ENCODE data around the gene PTPRN2. TPM values are rescaled to one million over a fixed set of nuclear protein-coding genes. Genes with fewer than 3 reads are reported as not detected.

Gene PTPRN2
- total and polyA plus RNA-seq, 2 of the 13 experiments (the other 11 are each of a cell fraction or from before 2014, with no cell fraction given): 2.5 to 24.2 TPM

DNA sequence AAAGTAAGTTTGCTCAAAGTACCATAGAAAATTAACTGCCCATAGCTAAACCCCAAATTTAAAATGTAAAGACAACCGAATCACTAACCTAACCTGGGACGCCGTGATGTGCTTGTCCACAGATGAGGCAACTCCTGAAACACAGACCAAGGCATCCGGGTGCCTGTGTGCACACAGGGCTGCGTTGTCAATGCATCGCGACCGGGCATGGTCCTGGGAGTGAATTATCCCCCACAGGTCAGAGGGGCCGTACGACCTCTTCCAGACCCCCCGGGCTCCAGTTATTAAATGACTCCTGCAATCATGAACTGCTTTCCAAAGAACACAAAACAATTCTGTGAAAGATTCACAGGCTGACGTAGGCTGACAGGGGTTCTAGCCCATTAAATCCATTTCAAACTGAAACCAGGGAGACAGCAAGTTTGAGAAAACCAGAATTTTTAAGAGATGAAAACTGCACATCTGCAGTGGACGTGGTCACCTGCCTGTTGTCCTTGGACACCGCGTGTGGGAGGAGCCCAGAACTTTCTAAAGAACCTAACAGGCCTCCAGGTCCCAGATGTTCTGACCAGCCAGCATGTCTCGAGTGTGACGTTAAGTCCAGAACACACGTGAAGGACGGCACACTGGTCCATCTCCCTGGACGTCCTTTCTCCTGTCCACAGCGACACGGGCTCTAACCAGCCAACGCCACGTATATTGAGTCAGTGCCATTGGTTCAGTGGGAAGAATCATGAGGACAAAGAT, 953.0 kb downstream of the PTPRN2 start:
- ATAC-seq: no peak
- no peak for DNase-seq (ENCODE audit: low spot score)
- Histone ChIP-seq H3K4me1 (ENCODE audit: insufficient read depth, low read length) (no peaks in the 10 kb centered on the region), H4K20me1 (ENCODE audit: insufficient read depth, low read length) (no peaks in the 10 kb centered on the region; the same call in 1 of the 2 replicates), H2AFZ (ENCODE audit: low read length) (no peak overlapping the region), H3K9me3 (ENCODE audit: low read length) (0 out of 2 replicates have a peak, but pooled peaks cover 4% of the 10 kb centered on the region), H3K4me3 (replicated peaks in 1 of 3; ENCODE audit: insufficient read depth in 1 of 3, low read depth in 2 of 3, low read length in 3 of 3) (no peak overlapping the region), H3K36me3 (replicated peaks in 1 of 2; ENCODE audit: control insufficient read depth in 1 of 2, insufficient read depth in 2 of 2, low read length in 2 of 2) (no peaks in the 10 kb centered on the region), H3K9ac (ENCODE audit: insufficient read depth, low read depth, low read length) (no peak overlapping the region), H3K27ac (ENCODE audit: extremely low read length, insufficient read depth, low read length) (no peak overlapping the region), H3K4me2 (ENCODE audit: low read depth, low read length) (no peak overlapping the region), H3K79me2 (ENCODE audit: insufficient read depth, low read length) (no peaks in the 10 kb centered on the region), H3K27me3 (ENCODE audit: control insufficient read depth in 1 of 2, insufficient read depth in 2 of 2, low read length in 2 of 2) (peaks cover 0 to 55% of the 10 kb centered on the region in 2 experiments)
- CTCF ChIA-PET (ENCODE audit: low intra/inter-chr PET ratio, low total read pairs): no interaction called here
- WGBS (ENCODE audit: low lambda C conversion rate): 52% methylated on average over 23 of the region's 24 CpGs
- POLR2A ChIA-PET: no interaction called here
- intact Hi-C loops (cut with micrococcal nuclease; ENCODE audit: unreplicated experiment): no loop called here
- in situ Hi-C loops (cut with HindIII; ENCODE audit: extremely low pct_ligation_motif_present, low pct_unique_long_range_greater_than_20kb): no loop called here
- no peak for FAIRE-seq
- no peak for TF ChIP-seq ATF3 (CRISPR knock-in tag; IDR thresholded peaks at IDR 0.05)
- no peak for TF ChIP-seq ZNF296 (CRISPR knock-in tag; conservative IDR thresholded peaks at IDR 0.05)
- TF ChIP-seq MXD4 (CRISPR knock-in tag; IDR thresholded peaks at IDR 0.05): no peak
- TF ChIP-seq ZNF510 (CRISPR knock-in tag; IDR thresholded peaks at IDR 0.05; ENCODE audit: low read depth): no peak
- TF ChIP-seq, protein P1, sequence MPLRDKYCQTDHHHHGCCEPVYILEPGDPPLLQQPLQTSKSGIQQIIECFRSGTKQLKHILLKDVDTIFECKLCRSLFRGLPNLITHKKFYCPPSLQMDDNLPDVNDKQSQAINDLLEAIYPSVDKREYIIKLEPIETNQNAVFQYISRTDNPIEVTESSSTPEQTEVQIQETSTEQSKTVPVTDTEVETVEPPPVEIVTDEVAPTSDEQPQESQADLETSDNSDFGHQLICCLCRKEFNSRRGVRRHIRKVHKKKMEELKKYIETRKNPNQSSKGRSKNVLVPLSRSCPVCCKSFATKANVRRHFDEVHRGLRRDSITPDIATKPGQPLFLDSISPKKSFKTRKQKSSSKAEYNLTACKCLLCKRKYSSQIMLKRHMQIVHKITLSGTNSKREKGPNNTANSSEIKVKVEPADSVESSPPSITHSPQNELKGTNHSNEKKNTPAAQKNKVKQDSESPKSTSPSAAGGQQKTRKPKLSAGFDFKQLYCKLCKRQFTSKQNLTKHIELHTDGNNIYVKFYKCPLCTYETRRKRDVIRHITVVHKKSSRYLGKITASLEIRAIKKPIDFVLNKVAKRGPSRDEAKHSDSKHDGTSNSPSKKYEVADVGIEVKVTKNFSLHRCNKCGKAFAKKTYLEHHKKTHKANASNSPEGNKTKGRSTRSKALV (CRISPR knock-in tag; IDR thresholded peaks at IDR 0.05): no peak
- no peak for TF ChIP-seq KAT8 (CRISPR knock-in tag; IDR thresholded peaks at IDR 0.05)
- no peak for TF ChIP-seq ZFP1 (CRISPR knock-in tag; IDR thresholded peaks at IDR 0.05)
- TF ChIP-seq SYNCRIP (IDR thresholded peaks at IDR 0.05; ENCODE audit: insufficient read depth, low read depth, low read length): no peak
- TF ChIP-seq ARNTL (CRISPR knock-in tag; IDR thresholded peaks at IDR 0.05): no peak
- no peak for TF ChIP-seq SMARCE1 (IDR thresholded peaks at IDR 0.05; ENCODE audit: borderline replicate concordance)
- no peak for TF ChIP-seq TP53 (CRISPR knock-in tag; conservative IDR thresholded peaks at IDR 0.05)
- no peak for TF ChIP-seq ZFP41 (CRISPR knock-in tag; IDR thresholded peaks at IDR 0.05; ENCODE audit: borderline replicate concordance)
- TF ChIP-seq RNF2 (conservative IDR thresholded peaks at IDR 0.05; ENCODE audit: low read depth): no peak
- TF ChIP-seq KLF16 (CRISPR knock-in tag; IDR thresholded peaks at IDR 0.05): no peak
- no peak for TF ChIP-seq ZNF225 (CRISPR knock-in tag; IDR thresholded peaks at IDR 0.05)
- TF ChIP-seq MAZ (IDR thresholded peaks at IDR 0.05; ENCODE audit: borderline replicate concordance, low read depth, low read length): no peak
- TF ChIP-seq MAZ (CRISPR knock-in tag; IDR thresholded peaks at IDR 0.05; ENCODE audit: low read depth): no peak
- no peak for TF ChIP-seq ZBTB8A (CRISPR knock-in tag; IDR thresholded peaks at IDR 0.05; ENCODE audit: borderline replicate concordance, low read depth)
- no TSS peak for BruUV-seq (replicated peaks)
